HUES64 (cell line): ENCODE data around the gene KRT13.

Experiments
- H3K27ac ChIP-seq: 2 replicates; pipeline ENCODE4 v1.7.0; 2013; ENCODE audit warnings: low read depth, low read length, inconsistent platforms
- H3K27me3 ChIP-seq: 2 replicates; pipeline ENCODE4 v1.6.1; 2013; ENCODE audit warnings: mild to moderate bottlenecking, low read length; ENCODE audit not compliant: insufficient read depth
- H3K36me3 ChIP-seq: 2 replicates; pipeline ENCODE4 v1.6.1; 2013; ENCODE audit warnings: mild to moderate bottlenecking, low read length; ENCODE audit not compliant: insufficient read depth
- H3K4me1 ChIP-seq: 2 replicates; pipeline ENCODE4 v1.6.1; 2013; ENCODE audit warnings: mild to moderate bottlenecking, low read length, moderate library complexity; ENCODE audit not compliant: insufficient read depth
- H3K4me3 ChIP-seq: 2 replicates; pipeline ENCODE4 v1.5.1; 2013; ENCODE audit warnings: mild to moderate bottlenecking, low read length, moderate library complexity
- H3K9ac ChIP-seq: 2 replicates; pipeline ENCODE4 v1.6.1; 2013; ENCODE audit warnings: mild to moderate bottlenecking, low read depth, low read length
- H3K9me3 ChIP-seq: 2 replicates; pipeline ENCODE4 v1.6.1; 2013; ENCODE audit warnings: low read depth, low read length; ENCODE audit not compliant: insufficient read depth
- WGBS: fragments of 150-250, 120-280 bp; methylation state at CpG from one replicate; pipeline ENCODE4 v1.1.7; 2013; ENCODE audit warnings: missing lambda C conversion rate; 5-methylcytosine and 5-hydroxymethylcytosine counted together

KRT13 gene

DNA sequence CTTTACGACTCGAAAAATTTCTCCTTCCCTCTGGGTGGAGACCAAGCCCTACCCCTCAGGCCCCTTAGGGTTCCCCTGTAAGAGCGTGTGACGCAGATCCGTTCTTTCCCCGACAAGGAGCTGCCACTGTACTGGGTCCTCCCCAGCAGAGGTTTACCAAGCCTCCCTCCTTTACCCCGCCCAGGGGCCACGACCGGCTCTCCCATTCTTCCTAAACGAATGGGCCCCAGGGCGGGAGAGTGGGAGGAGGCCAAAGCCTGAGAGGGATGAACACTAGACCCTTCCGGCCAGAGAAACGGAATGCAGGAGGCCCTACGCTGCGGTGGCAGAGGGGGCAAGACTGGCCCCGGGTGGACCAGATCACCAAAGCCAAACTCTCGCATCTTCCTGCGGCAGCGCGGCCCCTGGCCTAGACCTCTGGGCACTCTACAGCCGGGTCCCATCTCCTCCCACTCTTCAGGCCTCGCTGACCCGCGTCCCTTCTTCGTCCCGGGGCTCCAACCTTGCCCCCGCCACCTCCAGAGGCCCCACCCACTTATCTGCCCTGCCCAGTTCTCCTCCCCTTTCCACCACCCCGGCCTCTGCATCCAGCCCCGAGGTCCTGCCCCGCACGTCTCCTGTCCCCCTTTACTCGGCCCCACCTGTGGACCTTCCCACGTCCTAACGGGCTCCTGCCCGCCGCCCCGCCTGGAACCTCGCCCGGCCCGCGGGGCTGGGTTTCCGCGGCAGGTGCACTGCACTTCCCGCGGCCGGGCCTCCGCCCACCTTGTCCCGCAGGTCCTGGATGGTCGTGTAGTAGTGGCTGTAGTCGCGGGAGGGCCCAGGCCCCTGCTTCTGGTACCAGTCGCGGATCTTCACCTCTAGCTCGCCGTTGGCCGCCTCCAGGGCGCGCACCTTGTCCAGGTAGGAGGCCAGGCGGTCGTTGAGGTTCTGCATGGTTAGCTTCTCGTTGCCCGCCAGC is 21.9 kb upstream of the KRT13 start:
- 3% methylated on average over 62 of the region's 62 CpGs for WGBS
- H3K27ac ChIP-seq: peak overlapping the region; percentile 88
- peaks cover 16% of the 10 kb centered on the region for H3K4me1 ChIP-seq
- H3K4me3 ChIP-seq: peak overlapping the region; percentile 93
- 0 out of 2 replicates have a peak, but pooled peaks cover 6% of the 10 kb centered on the region for H3K27me3 ChIP-seq
- H3K36me3 ChIP-seq: peaks cover 29% of the 10 kb centered on the region
- H3K9me3 ChIP-seq: no peaks in the 10 kb centered on the region
- peak overlapping the region; percentile 91 for H3K9ac ChIP-seq

DNA sequence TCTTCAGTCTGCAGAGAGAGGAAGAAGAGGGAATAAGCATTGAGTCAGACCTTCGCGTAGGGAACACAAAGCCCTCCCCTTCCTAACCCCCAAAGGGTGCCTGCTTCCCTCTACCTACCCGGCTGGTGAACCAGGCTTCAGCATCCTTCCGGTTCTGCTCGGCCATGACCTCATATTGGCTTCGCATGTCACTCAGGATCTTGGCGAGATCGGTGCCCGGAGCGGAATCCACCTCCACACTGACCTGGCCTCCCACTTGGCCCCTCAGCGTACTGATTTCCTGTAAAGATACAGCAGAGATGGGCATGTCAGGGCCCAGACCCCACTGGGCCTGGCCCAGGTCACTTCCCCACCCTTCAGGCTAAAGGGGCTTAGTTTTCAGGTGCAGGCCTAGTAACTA is 18.8 kb upstream of the KRT13 start:
- Histone ChIP-seq H3K36me3 (peaks cover 29% of the 10 kb centered on the region), H3K27ac (no peak overlapping the region), H3K4me1 (peaks cover 25% of the 10 kb centered on the region), H3K9ac (no peak overlapping the region), H3K27me3 (0 out of 2 replicates have a peak, but pooled peaks cover 6% of the 10 kb centered on the region), H3K9me3 (no peaks in the 10 kb centered on the region), H3K4me3 (no peak overlapping the region)
- 94% methylated on average over 11 of the region's 11 CpGs for WGBS

DNA sequence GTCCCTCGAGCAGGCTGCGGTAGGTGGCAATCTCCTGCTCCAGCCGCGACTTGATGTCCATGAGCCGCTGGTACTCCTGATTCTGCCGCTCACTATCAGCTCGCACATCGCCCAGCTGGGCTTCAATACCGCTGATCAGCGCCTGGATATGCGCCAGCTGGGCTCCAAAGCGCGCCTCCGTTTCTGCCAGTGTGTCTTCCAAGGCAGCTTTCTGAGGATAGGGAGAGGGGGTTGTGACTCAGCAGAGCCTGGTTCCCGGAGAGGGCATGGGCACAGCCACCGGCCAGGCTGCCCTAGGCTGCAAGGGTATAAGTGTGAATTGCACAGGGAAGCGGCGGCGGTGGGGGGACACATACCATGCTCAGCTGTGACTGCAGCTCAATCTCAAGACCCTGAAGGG is 18.4 kb upstream of the KRT13 start:
- Histone ChIP-seq H3K4me3 (no peak overlapping the region), H3K36me3 (peaks cover 29% of the 10 kb centered on the region), H3K27me3 (0 out of 2 replicates have a peak, but pooled peaks cover 6% of the 10 kb centered on the region), H3K9me3 (no peaks in the 10 kb centered on the region), H3K9ac (no peak overlapping the region), H3K4me1 (peaks cover 21% of the 10 kb centered on the region; the same call in 1 of the 2 replicates), H3K27ac (no peak overlapping the region)
- WGBS: 96% methylated on average over 19 of the region's 19 CpGs

DNA sequence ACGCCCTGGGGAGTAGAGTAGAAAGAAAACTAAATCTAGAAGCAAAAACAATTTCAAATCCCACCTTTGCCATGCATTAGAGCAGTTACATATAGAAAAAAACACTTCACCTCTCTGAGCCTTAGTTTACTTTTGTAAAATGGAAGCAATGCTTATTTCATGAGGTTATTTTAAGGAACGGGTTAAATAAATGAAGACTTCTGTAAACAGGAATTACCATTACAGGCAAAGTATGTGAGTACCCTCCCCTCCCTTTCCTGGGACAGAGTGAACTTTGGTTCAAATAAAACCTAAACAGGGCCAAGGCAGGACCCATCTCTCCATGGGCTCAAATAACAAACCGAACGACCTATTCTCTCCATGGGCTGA is 17.8 kb upstream of the KRT13 start:
- Histone ChIP-seq H3K27ac (no peak overlapping the region), H3K36me3 (peaks cover 29% of the 10 kb centered on the region), H3K9me3 (no peaks in the 10 kb centered on the region), H3K27me3 (0 out of 2 replicates have a peak, but pooled peaks cover 6% of the 10 kb centered on the region), H3K4me3 (no peak overlapping the region), H3K9ac (no peak overlapping the region), H3K4me1 (peaks cover 19% of the 10 kb centered on the region; the same call in 1 of the 2 replicates)
- WGBS: 91% methylated on average over 3 of the region's 4 CpGs

DNA sequence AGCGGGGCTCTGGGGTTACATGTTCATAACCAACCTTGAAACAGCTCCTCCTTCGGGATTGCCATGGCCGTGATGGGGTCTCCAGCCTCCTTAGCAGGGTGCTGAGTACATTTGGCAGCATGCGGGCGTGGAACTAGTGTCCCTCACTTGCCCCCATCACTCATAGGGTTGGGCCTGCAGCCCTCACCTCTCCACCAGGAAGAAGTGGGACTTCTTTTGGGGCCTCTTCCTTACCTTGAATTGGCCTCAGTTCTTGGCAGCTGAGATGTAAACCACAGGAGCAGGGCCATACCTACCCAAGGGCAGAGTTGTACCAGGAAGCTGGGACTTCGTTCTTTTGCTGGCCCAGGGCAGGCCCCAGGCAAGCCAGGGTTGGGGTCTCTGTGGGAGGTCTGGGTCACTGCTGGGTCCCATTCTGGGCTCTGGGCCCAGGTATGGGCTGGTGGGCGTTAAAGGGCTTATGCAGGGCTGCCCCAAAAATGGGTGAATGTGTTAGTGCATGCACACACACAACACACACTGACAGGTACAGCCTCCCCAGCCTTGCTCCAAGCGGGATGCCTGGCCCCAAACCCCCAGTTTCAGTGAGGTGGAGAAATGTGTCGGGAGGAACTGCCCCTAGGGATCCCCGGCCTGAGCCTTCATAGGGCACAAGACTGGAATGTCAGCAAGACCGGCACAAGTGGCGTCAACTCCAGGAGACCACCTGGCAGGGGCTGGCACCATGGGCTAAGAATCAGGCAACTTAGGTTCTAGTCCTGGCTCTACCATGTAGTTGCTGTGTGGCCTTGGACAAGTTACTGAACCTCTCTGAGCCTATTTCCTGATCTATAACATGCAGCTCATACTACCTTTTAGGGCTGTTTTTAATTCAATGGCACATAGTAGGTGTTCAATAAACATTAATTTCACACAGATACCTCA is 17.2 kb upstream of the KRT13 start:
- H3K36me3 ChIP-seq: peaks cover 29% of the 10 kb centered on the region
- H3K27me3 ChIP-seq: 0 out of 2 replicates have a peak, but pooled peaks cover 3% of the 10 kb centered on the region
- no peak overlapping the region for H3K4me3 ChIP-seq
- peak overlapping the region; percentile 9; the same call in 1 of the 2 replicates for H3K27ac ChIP-seq
- H3K9ac ChIP-seq: no peak overlapping the region
- no peaks in the 10 kb centered on the region for H3K9me3 ChIP-seq
- H3K4me1 ChIP-seq: peaks cover 19% of the 10 kb centered on the region; the same call in 1 of the 2 replicates
- WGBS: 86% methylated on average over 11 of the region's 12 CpGs

DNA sequence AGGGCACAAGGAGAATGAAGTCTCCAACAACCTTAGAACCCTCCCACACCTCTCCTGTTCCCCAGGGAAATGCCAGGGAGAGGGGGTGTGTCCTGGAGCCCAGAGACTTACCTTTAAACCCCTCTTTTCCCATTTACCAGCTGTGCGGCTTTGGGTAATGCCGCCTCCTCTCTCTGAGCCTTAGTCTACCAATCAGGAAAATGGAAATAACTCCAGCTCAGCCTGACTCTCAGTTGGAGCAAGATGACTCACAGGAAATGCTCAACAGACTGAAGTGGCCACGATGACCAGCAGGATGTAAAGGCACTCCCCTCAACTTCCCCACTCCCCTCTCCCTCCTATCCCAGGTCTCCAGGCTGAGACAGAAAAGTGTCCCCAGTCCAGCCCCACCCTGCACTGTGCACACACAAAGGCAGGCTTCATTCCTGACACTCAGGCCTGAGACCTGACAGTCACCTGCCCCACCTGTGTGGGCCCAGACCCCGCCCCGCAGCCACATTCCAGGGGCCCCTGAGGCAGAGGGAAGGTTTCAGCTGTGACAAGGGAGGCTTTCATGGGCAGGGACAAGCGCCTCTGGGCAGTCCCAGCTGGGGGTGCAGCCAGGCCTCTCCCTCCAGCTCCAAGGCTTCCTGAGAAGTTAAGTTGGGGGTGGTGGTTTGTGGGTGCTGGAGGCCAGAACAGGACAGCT is 16.3 kb upstream of the KRT13 start:
- Histone ChIP-seq H3K27me3 (no peaks in the 10 kb centered on the region), H3K4me1 (peaks cover 15% of the 10 kb centered on the region; the same call in 1 of the 2 replicates), H3K4me3 (no peak overlapping the region), H3K9me3 (no peaks in the 10 kb centered on the region), H3K27ac (no peak overlapping the region), H3K9ac (no peak overlapping the region), H3K36me3 (peaks cover 29% of the 10 kb centered on the region)
- 61% methylated on average over 6 of the region's 6 CpGs for WGBS

DNA sequence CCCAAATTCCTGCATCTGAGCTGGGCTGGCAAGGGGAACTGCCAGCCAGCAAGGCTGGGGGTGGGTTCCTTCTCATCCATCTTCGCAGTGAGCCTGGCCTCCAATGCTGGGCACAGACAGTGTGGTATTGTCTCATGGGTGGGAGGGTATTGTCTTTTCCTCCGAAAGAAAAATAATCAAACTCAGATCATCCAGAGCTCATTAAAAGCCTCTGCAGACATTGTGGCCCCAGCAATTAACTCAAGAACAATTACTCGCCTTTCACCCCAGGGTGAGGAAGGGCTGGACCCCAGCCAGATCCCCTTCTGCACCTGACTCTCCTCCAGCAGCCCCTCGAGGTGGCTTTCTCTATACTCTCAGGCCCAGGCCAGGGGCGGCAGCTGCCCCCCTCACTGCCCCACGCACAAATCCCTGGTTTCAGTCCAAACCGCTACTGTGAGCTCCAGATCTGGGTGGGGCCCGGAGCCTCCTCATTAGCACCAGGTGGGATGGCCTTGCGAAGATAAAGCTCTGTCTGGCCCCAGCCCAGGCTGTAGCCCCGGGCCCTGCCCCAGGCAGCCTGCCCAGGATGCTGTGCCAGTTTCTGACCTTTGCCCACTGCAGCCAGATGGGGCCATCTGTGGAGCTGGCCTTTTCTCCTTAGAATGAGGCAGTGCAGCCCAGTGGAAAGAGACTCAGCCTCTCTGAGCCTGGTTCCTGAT is 15.6 kb upstream of the KRT13 start:
- Histone ChIP-seq H3K27me3 (no peaks in the 10 kb centered on the region), H3K36me3 (peaks cover 29% of the 10 kb centered on the region), H3K9me3 (no peaks in the 10 kb centered on the region), H3K4me3 (no peak overlapping the region), H3K9ac (no peak overlapping the region), H3K4me1 (peaks cover 14% of the 10 kb centered on the region; the same call in 1 of the 2 replicates), H3K27ac (no peak overlapping the region)
- 80% methylated on average over 10 of the region's 10 CpGs for WGBS

DNA sequence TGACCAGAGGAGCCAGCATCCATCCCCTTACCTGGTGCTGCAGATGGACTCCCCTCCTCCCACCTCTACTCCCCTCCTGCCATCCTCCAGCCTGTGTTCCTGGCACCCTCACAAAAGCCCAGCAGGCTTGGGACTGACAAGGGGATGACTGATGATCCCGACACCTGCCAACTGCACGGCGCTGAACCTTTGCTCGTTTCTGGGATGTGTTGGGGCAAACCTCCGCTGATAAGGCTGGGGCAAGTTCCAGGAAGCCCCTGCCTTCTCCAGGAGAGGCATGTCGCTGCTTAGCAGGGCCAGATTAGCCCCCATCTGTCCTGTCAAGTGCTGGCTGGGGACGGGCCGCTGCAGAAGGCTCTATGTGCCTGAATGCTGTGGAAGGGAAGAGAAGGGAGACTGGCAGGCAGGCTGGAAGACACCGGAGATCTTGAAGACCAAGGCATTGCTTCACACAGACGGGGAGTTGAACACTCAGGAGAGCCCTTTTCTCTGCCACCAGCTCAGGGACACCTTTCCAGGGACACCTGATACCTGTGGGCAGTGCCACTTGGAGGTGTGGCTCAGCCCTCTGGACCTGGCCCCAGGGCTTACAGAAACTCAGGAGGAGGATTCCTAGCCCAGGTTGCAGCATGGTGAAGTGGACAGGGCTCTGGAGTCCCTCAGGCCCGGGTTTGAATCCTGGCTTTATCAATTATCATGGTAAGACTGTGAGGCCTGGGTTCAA is 14.3 kb upstream of the KRT13 start:
- Histone ChIP-seq H3K27ac (no peak overlapping the region), H3K4me1 (peaks cover 14% of the 10 kb centered on the region; the same call in 1 of the 2 replicates), H3K27me3 (no peaks in the 10 kb centered on the region), H3K4me3 (no peak overlapping the region), H3K36me3 (peaks cover 18% of the 10 kb centered on the region), H3K9me3 (no peaks in the 10 kb centered on the region), H3K9ac (no peak overlapping the region)
- WGBS: 80% methylated on average over 10 of the region's 11 CpGs

DNA sequence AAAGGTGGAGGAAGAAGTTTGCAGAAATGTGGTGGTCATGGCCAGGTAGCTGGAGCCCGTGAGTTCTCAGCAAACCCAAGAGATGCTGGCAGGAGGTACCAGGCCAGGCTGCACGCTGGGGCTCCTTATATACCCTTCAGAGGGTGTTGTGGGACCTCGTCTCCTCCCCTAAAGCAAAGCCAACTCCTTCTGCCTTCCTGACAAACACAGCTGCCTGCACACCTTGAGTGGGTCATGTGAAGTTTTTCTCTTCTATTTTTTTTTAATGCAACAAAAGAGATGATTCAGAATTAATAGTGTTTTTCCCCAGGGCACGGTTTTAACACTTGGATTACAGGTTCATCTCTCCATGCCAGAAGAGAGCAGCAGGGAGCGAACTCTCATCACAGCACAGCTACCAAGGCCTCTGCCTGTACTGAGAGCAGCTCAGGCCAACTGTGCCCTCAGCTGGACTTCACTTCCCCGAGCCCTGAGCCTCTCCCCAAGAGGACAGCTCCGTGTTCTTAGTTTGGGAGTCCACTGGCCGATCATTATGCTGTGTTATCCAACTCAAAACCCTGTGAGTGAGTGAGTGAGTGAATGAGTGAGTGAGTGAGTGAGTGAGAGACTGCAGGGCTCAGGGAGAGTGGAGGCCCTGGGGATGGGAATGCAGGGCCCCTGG is 13.5 kb upstream of the KRT13 start, which contains the start of gene KRT15:
KRT15 (minus strand) TSS at position 102 of the 661 bp plus-strand sequence; CDS start at position 39, 63 bp downstream.
- Histone ChIP-seq H3K27me3 (no peaks in the 10 kb centered on the region), H3K27ac (no peak within 1 kb of the TSS), H3K9ac (no peak within 1 kb of the TSS), H3K4me3 (no peak within 1 kb of the TSS), H3K9me3 (no peaks in the 10 kb centered on the region), H3K4me1 (peaks cover 14% of the 10 kb centered on the region; the same call in 1 of the 2 replicates), H3K36me3 (peaks cover 11% of the 10 kb centered on the region)
- 86% methylated on average over 8 of the region's 8 CpGs for WGBS
